A673 (cell line): ENCODE data around the gene PIGP. TPM values are rescaled to one million over a fixed set of nuclear protein-coding genes. Genes with fewer than 3 reads are reported as not detected.

ENCODE experiments used
- Bru-seq: library from RNA; stranded (reverse); fragments of 400-500 nt; gene quantifications from one replicate; lab custom pipeline; 2021; lab: Mats Ljungman, UMichigan
- BruChase-seq, 2 experiments: library from RNA; stranded (reverse); fragments of 400-500 nt; gene quantifications; one replicate each; lab custom pipeline; 2021; lab: Mats Ljungman, UMichigan
- BruUV-seq: library from RNA; stranded (reverse); fragments of 400-500 nt; replicated peaks from 2 replicates; lab custom pipeline; 2021; lab: Mats Ljungman, UMichigan
- CTCF ChIA-PET: fragments of 300-600 bp; sonication (Branson Sonifier 250); formaldehyde crosslinking; loops from one replicate; lab custom pipeline; 2022; ENCODE audit warnings: antibody characterized with exemption; lab: Charles Lee
- POLR2A ChIA-PET: fragments of 300-600 bp; sonication (Branson Sonifier 250); formaldehyde crosslinking; loops from one replicate; lab custom pipeline; 2022; ENCODE audit warnings: antibody characterized with exemption; ENCODE audit not compliant: low non-redundant PET; lab: Charles Lee
- DNase-seq: peaks from one replicate; pipeline ENCODE4 v3.0.0-alpha.2; 2015; ENCODE audit warnings: low spot score
- H3K27ac ChIP-seq: fragments of 200-600 bp; sonication (generic); 2 replicates; pipeline ENCODE4 v1.5.1; 2016; ENCODE audit warnings: mixed run types, low read depth, mild to moderate bottlenecking, mixed read lengths, antibody characterized with exemption, low read length; ENCODE audit not compliant: poor library complexity, severe bottlenecking
- H3K27me3 ChIP-seq: fragments of 200-600 bp; sonication (generic); replicated peaks from 2 replicates; pipeline ENCODE4 v1.6.1; 2017; ENCODE audit warnings: mixed run types, low read depth, mild to moderate bottlenecking, mixed read lengths, antibody characterized with exemption, low read length; ENCODE audit not compliant: insufficient read depth, poor library complexity
- H3K36me3 ChIP-seq: fragments of 200-600 bp; sonication (generic); 2 replicates; pipeline ENCODE4 v1.6.1; 2016; ENCODE audit warnings: mixed run types, mild to moderate bottlenecking, mixed read lengths, antibody characterized with exemption, low read length; ENCODE audit not compliant: insufficient read depth, poor library complexity, severe bottlenecking
- H3K4me1 ChIP-seq: fragments of 200-600 bp; sonication (generic); 2 replicates; pipeline ENCODE4 v1.6.1; 2017; ENCODE audit warnings: mixed run types, mild to moderate bottlenecking, mixed read lengths, antibody characterized with exemption, low read length; ENCODE audit not compliant: insufficient read depth, poor library complexity, severe bottlenecking
- H3K4me3 ChIP-seq: fragments of 200-600 bp; sonication (generic); 2 replicates; pipeline ENCODE4 v1.5.1; 2016; ENCODE audit warnings: low read depth, mixed run types, mild to moderate bottlenecking, mixed read lengths, low read length; ENCODE audit not compliant: poor library complexity, severe bottlenecking
- H3K9me3 ChIP-seq: fragments of 200-600 bp; sonication (generic); 2 replicates; pipeline ENCODE4 v1.6.1; 2016; ENCODE audit warnings: mixed run types, low read depth, mild to moderate bottlenecking, mixed read lengths, antibody characterized with exemption, low read length; ENCODE audit not compliant: poor library complexity, severe bottlenecking
- CTCF ChIP-seq: fragments of 300-800, 200-600 bp; sonication (generic); conservative IDR thresholded peaks from 2 replicates; pipeline ENCODE4 v1.5.1; 2017; ENCODE audit warnings: low read depth, mild to moderate bottlenecking, antibody characterized with exemption, low read length, moderate library complexity, mixed read lengths
- EZH2 ChIP-seq: fragments of 200-600 bp; sonication (generic); IDR thresholded peaks from 2 replicates; pipeline ENCODE4 v1.6.1; 2017; ENCODE audit warnings: borderline replicate concordance, low read depth, mild to moderate bottlenecking, mixed read lengths, antibody characterized with exemption, low read length; ENCODE audit not compliant: poor library complexity, severe bottlenecking
- intact Hi-C: fragments of 100-400 bp; cut with micrococcal nuclease; formaldehyde crosslinking; loops from one replicate; pipeline ENCODE4 v1.10.0; 2022; ENCODE audit not compliant: unreplicated experiment
- long read RNA-seq: library from polyadenylated mRNA; stranded (forward); transcript quantifications from one replicate; pipeline ENCODE4 v2.0.0, GENCODE V29; 2022
- total RNA-seq: library from RNA; stranded (reverse); gene quantifications from 2 replicates; pipeline ENCODE4 v1.2.3, GENCODE V29; 2021

PIGP gene
- total RNA-seq, result 30.7 and 42.1 TPM in 2 replicates
- percentile 82 among the genes with signal in this experiment for Bru-seq, nascent RNA
- percentile 65 among the genes with signal in this experiment for BruChase-seq, experiment 1, labeled RNA remaining after a 2-hour chase
- percentile 71 among the genes with signal in this experiment for BruChase-seq, experiment 2, labeled RNA remaining after a 6-hour chase
- long read RNA-seq, full-length matches to known transcripts, result 45 of 54 reads
- long read RNA-seq, partial matches to known transcripts, result 2 of 54 reads
- long read RNA-seq, other reads (novel, unspliced or antisense), result 7 of 54 reads

GRCh38 chr21:37072988-37073416 is at the start of gene PIGP, which contains the start of gene TTC3:
Gene PIGP (minus strand): TSS chr21:37073071. CDS start chr21:37072515, 556 bp downstream.
Gene TTC3 (plus strand): TSS chr21:37073254. CDS start chr21:37087258, 14,004 bp downstream.
- ChIA-PET CTCF (no interaction called here), POLR2A (no interaction called here)
- DNase-seq, result peak; percentile 97
- no peaks in the 10 kb centered on the region for H3K27me3 ChIP-seq
- peaks cover 6% of the 10 kb centered on the region for H3K9me3 ChIP-seq
- H3K4me3 ChIP-seq, result peak within 1 kb of the TSS; percentile 81
- H3K4me1 ChIP-seq, result peaks cover 21% of the 10 kb centered on the region
- peaks cover 15% of the 10 kb centered on the region for H3K36me3 ChIP-seq
- TF ChIP-seq EZH2 (no peak), CTCF (no peak)
- no TSS peak for BruUV-seq
- peak within 1 kb of the TSS; percentile 93 for H3K27ac ChIP-seq
- intact Hi-C loops, result no loop called here

- DNase-seq, result no peak
- Histone ChIP-seq H3K27me3 (no peaks in the 10 kb centered on the region), H3K27ac (no peak overlapping the region), H3K4me3 (no peak overlapping the region), H3K4me1 (no peaks in the 10 kb centered on the region), H3K9me3 (no peaks in the 10 kb centered on the region), H3K36me3 (peaks cover 3% of the 10 kb centered on the region)
- intact Hi-C loops, result no loop called here
- POLR2A ChIA-PET, result no interaction called here
- CTCF ChIA-PET, result no interaction called here
- no TSS peak for BruUV-seq
- 0 out of 2 replicates have a peak, but pooled peaks have one; percentile 26 for TF ChIP-seq CTCF
- TF ChIP-seq EZH2, result no peak
These were observed 46.7 kb upstream of the PIGP start for GRCh38 chr21:37119421-37120218.

- Histone ChIP-seq H3K27me3 (no peaks in the 10 kb centered on the region), H3K4me1 (no peaks in the 10 kb centered on the region), H3K4me3 (no peak overlapping the region), H3K27ac (no peak overlapping the region), H3K9me3 (no peaks in the 10 kb centered on the region), H3K36me3 (no peaks in the 10 kb centered on the region)
- no peak for TF ChIP-seq CTCF
- TF ChIP-seq EZH2, result no peak
- BruUV-seq, result no TSS peak
- no peak for DNase-seq
- ChIA-PET CTCF (no interaction called here), POLR2A (no interaction called here)
- intact Hi-C loops, result no loop called here
These were observed 45.4 kb upstream of the PIGP start for GRCh38 chr21:37118187-37118826.
